HepG2 (cell line): Measurements from ENCODE around the gene POLR3H.

Experiments
- POLR2A ChIP-seq, 2 experiments: IDR thresholded peaks; 2 replicates each; pipeline ENCODE4 v1.6.1; 2011; ENCODE audit warnings: low read depth in 2 of 2, low read length in 2 of 2, mild to moderate bottlenecking in 1 of 2, moderate library complexity in 1 of 2; ENCODE audit not compliant: insufficient read depth in 1 of 2
- TBX3 ChIP-seq: fragments of 450-650 bp; IDR thresholded peaks from 2 replicates; pipeline ENCODE4 v1.6.1; 2017; ENCODE audit warnings: antibody characterized with exemption, mild to moderate bottlenecking, inconsistent platforms, borderline replicate concordance
- YEATS4 ChIP-seq: sonication (generic); formaldehyde crosslinking; IDR thresholded peaks from 2 replicates; pipeline ENCODE4 v1.4.0; 2020; ENCODE audit warnings: missing genetic modification reagents, borderline replicate concordance
- ZNF432 ChIP-seq: sonication (generic); formaldehyde crosslinking; IDR thresholded peaks from 2 replicates; pipeline ENCODE4 v1.5.0; 2020; ENCODE audit warnings: missing genetic modification reagents, mild to moderate bottlenecking, borderline replicate concordance
- ZNF776 ChIP-seq: sonication (generic); formaldehyde crosslinking; IDR thresholded peaks from 2 replicates; pipeline ENCODE4 v1.4.0; 2020; ENCODE audit warnings: mild to moderate bottlenecking, missing genetic modification reagents
- TF ChIP-seq, protein P1 (sequence below), 2 experiments: IDR thresholded peaks; 2 replicates each; pipeline ENCODE4 v1.6.1; 2011 to 2012; ENCODE audit warnings: low read length in 2 of 2, borderline replicate concordance in 1 of 2, low read depth in 1 of 2, mild to moderate bottlenecking in 1 of 2, moderate library complexity in 1 of 2

DNA sequence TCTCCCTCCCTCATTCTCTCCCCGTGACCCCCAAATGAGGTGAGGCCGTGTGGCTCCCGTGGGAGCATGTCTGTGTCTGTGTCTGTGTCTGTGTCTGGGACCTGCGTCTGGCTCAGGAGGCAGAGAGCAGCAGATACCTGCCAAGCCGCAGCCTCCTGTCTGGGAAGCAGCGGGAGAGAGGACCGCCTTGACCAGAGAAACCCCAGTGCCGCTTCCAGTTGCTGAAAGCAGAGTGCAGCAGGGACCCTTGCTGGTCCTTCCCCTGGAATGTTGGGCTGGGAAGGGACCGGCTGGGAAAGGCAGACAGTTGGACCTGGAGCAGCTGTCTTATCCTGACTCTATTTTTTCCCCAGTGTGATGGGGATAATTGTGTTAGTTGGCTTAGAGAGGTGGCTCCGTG, 17.1 kb upstream of the POLR3H start:
- TF ChIP-seq TBX3, result no peak
- no peak for TF ChIP-seq ZNF432 (CRISPR knock-in tag)
- no peak for TF ChIP-seq YEATS4 (CRISPR knock-in tag)
- TF ChIP-seq, protein P1, sequence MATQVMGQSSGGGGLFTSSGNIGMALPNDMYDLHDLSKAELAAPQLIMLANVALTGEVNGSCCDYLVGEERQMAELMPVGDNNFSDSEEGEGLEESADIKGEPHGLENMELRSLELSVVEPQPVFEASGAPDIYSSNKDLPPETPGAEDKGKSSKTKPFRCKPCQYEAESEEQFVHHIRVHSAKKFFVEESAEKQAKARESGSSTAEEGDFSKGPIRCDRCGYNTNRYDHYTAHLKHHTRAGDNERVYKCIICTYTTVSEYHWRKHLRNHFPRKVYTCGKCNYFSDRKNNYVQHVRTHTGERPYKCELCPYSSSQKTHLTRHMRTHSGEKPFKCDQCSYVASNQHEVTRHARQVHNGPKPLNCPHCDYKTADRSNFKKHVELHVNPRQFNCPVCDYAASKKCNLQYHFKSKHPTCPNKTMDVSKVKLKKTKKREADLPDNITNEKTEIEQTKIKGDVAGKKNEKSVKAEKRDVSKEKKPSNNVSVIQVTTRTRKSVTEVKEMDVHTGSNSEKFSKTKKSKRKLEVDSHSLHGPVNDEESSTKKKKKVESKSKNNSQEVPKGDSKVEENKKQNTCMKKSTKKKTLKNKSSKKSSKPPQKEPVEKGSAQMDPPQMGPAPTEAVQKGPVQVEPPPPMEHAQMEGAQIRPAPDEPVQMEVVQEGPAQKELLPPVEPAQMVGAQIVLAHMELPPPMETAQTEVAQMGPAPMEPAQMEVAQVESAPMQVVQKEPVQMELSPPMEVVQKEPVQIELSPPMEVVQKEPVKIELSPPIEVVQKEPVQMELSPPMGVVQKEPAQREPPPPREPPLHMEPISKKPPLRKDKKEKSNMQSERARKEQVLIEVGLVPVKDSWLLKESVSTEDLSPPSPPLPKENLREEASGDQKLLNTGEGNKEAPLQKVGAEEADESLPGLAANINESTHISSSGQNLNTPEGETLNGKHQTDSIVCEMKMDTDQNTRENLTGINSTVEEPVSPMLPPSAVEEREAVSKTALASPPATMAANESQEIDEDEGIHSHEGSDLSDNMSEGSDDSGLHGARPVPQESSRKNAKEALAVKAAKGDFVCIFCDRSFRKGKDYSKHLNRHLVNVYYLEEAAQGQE (IDR thresholded peaks at IDR 0.05; ENCODE audit: borderline replicate concordance in 1 of 2, low read depth in 1 of 2, low read length in 2 of 2), result no peak
- TF ChIP-seq ZNF776 (CRISPR knock-in tag), result no peak
- TF ChIP-seq POLR2A (IDR thresholded peaks at IDR 0.05; ENCODE audit: insufficient read depth in 1 of 2, low read depth in 2 of 2, low read length in 2 of 2), result no peak
